Muscle layer of colon (tissue), 2 donors: Measurements from ENCODE around the gene SH3D19.

Experiments used
- H3K27ac ChIP-seq: one replicate; pipeline ENCODE4 v1.7.0; 2013; ENCODE audit warnings: low read depth, mild to moderate bottlenecking, low read length, moderate library complexity
- H3K27me3 ChIP-seq, 2 donors: one replicate each; pipeline ENCODE4 v1.7.0; 2013; ENCODE audit warnings: low read length in 2 of 2, mild to moderate bottlenecking in 2 of 2; ENCODE audit not compliant: insufficient read depth in 2 of 2, control insufficient read depth in 1 of 2
- H3K36me3 ChIP-seq: one replicate; pipeline ENCODE4 v1.7.0; 2013; ENCODE audit warnings: mild to moderate bottlenecking, low read length; ENCODE audit not compliant: insufficient read depth
- H3K4me1 ChIP-seq: one replicate; pipeline ENCODE4 v1.7.0; 2013; ENCODE audit warnings: mild to moderate bottlenecking, low read length; ENCODE audit not compliant: insufficient read depth
- H3K4me3 ChIP-seq, 2 donors: one replicate each; pipeline ENCODE4 v1.7.0; 2013; ENCODE audit warnings: low read length in 2 of 2, low read depth in 1 of 2, mild to moderate bottlenecking in 1 of 2, moderate library complexity in 1 of 2
- H3K9ac ChIP-seq: one replicate; pipeline ENCODE4 v1.7.0; 2013; ENCODE audit warnings: low read length
- H3K9me3 ChIP-seq: one replicate; pipeline ENCODE4 v1.7.0; 2013; ENCODE audit warnings: mild to moderate bottlenecking, low read length
- donor health status: abdominal sarcoma.
- donor health status: Adenocarcinoma of cecum.

Gene SH3D19

GRCh38 chr4:151074416-151074916 lies 250.9 kb downstream of the SH3D19 start:
- no peaks in the 10 kb centered on the region for H3K36me3 ChIP-seq
- no peak overlapping the region for H3K9ac ChIP-seq
- no peaks in the 10 kb centered on the region for H3K27me3 ChIP-seq
- no peak overlapping the region for H3K4me3 ChIP-seq
- no peak overlapping the region for H3K27ac ChIP-seq
- H3K4me1 ChIP-seq, result no peaks in the 10 kb centered on the region
- H3K9me3 ChIP-seq, result no peaks in the 10 kb centered on the region
